ENCODE measurements around the gene PTPRN2. TPM values are rescaled to one million over a fixed set of nuclear protein-coding genes. Genes with fewer than 3 reads are reported as not detected.

Gene PTPRN2
- total RNA-seq, 1 donor from 2014 or later: 15.4 TPM

DNA sequence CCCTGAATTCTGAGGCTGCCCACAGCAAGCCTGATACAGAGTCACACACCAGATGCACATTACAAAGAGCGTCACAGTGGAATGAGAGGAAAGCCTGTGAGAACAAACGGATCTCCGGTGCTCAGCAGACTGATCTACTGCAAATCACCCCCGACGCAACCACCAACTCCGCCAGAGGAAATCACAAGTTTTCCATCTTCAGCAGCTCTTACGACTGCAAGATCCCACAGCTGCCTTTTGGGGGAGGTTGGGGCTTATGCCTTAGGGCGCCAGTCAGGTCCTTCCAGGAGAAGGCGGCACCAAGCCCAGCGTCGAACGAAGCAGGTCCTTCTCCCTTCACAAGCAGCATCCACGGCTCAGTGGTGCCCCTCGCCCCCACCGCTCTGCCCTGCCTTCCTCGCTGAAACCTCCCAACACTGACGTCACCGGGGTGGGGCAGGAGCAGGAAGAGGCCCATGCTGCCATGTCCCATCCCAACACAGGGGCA, 32.5 kb downstream of the PTPRN2 start:
- no peak for DNase-seq (ENCODE audit: extremely low spot score, unreplicated experiment)
- Mint-ChIP-seq H3K27me3 (peaks cover 3% of the 10 kb centered on the region), H3K27ac (no peak overlapping the region)

DNA sequence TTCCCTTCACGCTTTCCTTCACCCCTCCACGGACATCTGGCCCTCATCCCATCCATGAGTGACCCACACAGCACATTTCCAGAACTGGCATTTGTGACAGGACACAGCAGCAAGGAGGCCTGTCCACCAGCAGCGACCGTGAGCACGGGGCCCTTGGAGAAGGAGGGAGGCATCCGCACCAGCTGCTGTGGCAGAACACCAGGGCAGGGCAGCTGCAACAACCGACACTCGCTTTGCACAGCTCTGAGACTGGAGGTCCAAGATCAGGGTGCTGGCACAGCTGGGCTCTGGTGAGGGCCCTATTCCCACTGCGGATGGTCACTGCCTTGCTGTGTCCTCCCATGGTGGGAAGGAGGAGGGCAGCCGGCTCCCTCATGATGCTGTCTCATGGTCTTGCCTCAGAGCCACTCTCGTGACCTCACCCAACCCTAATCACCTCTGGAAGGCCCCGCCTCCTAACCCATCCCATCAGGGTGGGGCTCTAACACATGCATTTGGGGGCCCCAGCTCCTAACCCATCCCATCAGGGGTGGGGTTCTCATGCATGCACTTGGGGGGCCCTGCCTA, 36.7 kb downstream of the PTPRN2 start:
- Mint-ChIP-seq H3K9me3 (peaks cover 3% of the 10 kb centered on the region), H3K4me3 (no peak overlapping the region), H3K27me3 (peaks cover 2% of the 10 kb centered on the region), H3K36me3 (peaks cover 2% of the 10 kb centered on the region), H3K4me1 (ENCODE audit: unreplicated experiment) (no peaks in the 10 kb centered on the region), H3K27ac (no peak overlapping the region)
- no peak for DNase-seq (ENCODE audit: extremely low spot score, unreplicated experiment)
- TF ChIP-seq CTCF (conservative IDR thresholded peaks at IDR 0.05): no peak

More for the DNA sequence above, 32.5 kb downstream of the PTPRN2 start:
- Mint-ChIP-seq H3K4me3 (no peak overlapping the region), H3K36me3 (peaks cover 4% of the 10 kb centered on the region), H3K4me1 (ENCODE audit: unreplicated experiment) (no peaks in the 10 kb centered on the region), H3K9me3 (peaks cover 5% of the 10 kb centered on the region)
- TF ChIP-seq CTCF (conservative IDR thresholded peaks at IDR 0.05): no peak

GRCh38 chr7:158550394-158550700, 37.3 kb downstream of the PTPRN2 start:
- H3K27me3 Mint-ChIP-seq: no peaks in the 10 kb centered on the region
- no peak overlapping the region for H3K4me3 Mint-ChIP-seq
- no peaks in the 10 kb centered on the region for H3K4me1 Mint-ChIP-seq (ENCODE audit: unreplicated experiment)
- TF ChIP-seq CTCF (conservative IDR thresholded peaks at IDR 0.05): no peak
- no peak overlapping the region for H3K27ac Mint-ChIP-seq
- no peaks in the 10 kb centered on the region for H3K9me3 Mint-ChIP-seq
- H3K36me3 Mint-ChIP-seq: no peaks in the 10 kb centered on the region
- DNase-seq (ENCODE audit: extremely low spot score, unreplicated experiment): no peak

GRCh38 chr7:158549616-158550393, 37.8 kb downstream of the PTPRN2 start:
- TF ChIP-seq CTCF (conservative IDR thresholded peaks at IDR 0.05): no peak
- no peaks in the 10 kb centered on the region for H3K36me3 Mint-ChIP-seq
- no peaks in the 10 kb centered on the region for H3K27me3 Mint-ChIP-seq
- H3K4me3 Mint-ChIP-seq: no peak overlapping the region
- no peak overlapping the region for H3K27ac Mint-ChIP-seq
- no peak for DNase-seq (ENCODE audit: extremely low spot score, unreplicated experiment)
- H3K9me3 Mint-ChIP-seq: no peaks in the 10 kb centered on the region
- H3K4me1 Mint-ChIP-seq (ENCODE audit: unreplicated experiment): no peaks in the 10 kb centered on the region

DNA sequence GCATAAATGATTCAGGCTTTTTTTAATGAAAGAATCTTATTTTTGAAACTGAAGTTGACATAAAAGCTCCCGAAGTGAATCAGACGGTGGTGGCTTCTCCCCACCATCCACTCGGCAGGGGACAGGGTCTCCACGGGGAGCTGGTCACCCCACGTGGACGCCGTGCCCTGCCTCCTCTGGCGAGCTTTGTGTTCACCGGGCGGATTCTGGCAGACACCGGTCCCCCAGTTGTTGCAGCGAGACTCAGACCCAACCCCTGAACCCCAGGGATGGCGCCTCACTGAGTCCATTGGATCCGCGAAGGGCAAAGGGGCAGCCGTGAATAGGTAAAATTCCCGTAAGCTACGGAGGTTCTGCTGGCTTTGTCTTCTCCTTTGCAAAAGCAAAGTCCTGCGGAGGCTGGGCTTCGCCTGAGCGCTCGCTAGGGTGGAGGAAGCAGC, 38.4 kb downstream of the PTPRN2 start:
- no peaks in the 10 kb centered on the region for H3K9me3 Mint-ChIP-seq
- DNase-seq (ENCODE audit: extremely low spot score, unreplicated experiment): no peak
- no peak for TF ChIP-seq CTCF (conservative IDR thresholded peaks at IDR 0.05)
- H3K4me3 Mint-ChIP-seq: no peak overlapping the region
- H3K36me3 Mint-ChIP-seq: no peaks in the 10 kb centered on the region
- H3K27ac Mint-ChIP-seq: no peak overlapping the region
- no peaks in the 10 kb centered on the region for H3K4me1 Mint-ChIP-seq (ENCODE audit: unreplicated experiment)
- no peaks in the 10 kb centered on the region for H3K27me3 Mint-ChIP-seq

Data from type B pancreatic cell (in vitro differentiated cells).